WTC11 (cell line): Measurements from ENCODE around the gene ZBTB7B. TPM values are rescaled to one million over a fixed set of nuclear protein-coding genes. Genes with fewer than 3 reads are reported as not detected.

Experiments
- ATAC-seq: fragments of 200-7000 bp; cut with Tn5 transposase; 2 replicates; pipeline ENCODE4 v1.10.0; 2021; ENCODE audit warnings: mild to moderate bottlenecking, moderate library complexity
- CTCF ChIA-PET: fragments of 300-600 bp; sonication (Branson Sonifier 250); formaldehyde crosslinking; loops from one replicate; lab custom pipeline; 2021; ENCODE audit warnings: antibody characterized with exemption; lab: Charles Lee
- POLR2A ChIA-PET: fragments of 350-600 bp; sonication (Branson Sonifier 250); formaldehyde crosslinking; loops from one replicate; lab custom pipeline; 2021; ENCODE audit warnings: antibody characterized with exemption; lab: Charles Lee
- DNase-seq: peaks from one replicate; pipeline ENCODE4 v3.0.0; 2021; ENCODE audit warnings: low spot score
- H3K27ac Mint-ChIP-seq: 2 replicates; pipeline ENCODE4 v1.8.0; 2021; ENCODE audit warnings: mixed read lengths
- H3K27me3 Mint-ChIP-seq: 2 replicates; pipeline ENCODE4 v1.8.0; 2021; ENCODE audit warnings: low read depth, mild to moderate bottlenecking, moderate library complexity, mixed read lengths
- H3K36me3 Mint-ChIP-seq: 2 replicates; pipeline ENCODE4 v1.8.0; 2021; ENCODE audit warnings: mixed read lengths
- H3K4me1 Mint-ChIP-seq: 2 replicates; pipeline ENCODE4 v1.8.0; 2022; ENCODE audit warnings: mixed read lengths
- H3K4me3 Mint-ChIP-seq: 2 replicates; pipeline ENCODE4 v1.8.0; 2021; ENCODE audit warnings: mild to moderate bottlenecking, moderate library complexity, mixed read lengths
- H3K9me3 Mint-ChIP-seq: 2 replicates; pipeline ENCODE4 v1.8.0; 2021; ENCODE audit warnings: mixed read lengths
- AFF4 ChIP-seq: sonication (generic); formaldehyde crosslinking; IDR thresholded peaks from 2 replicates; pipeline ENCODE4 v1.8.1; 2023; ENCODE audit warnings: mild to moderate bottlenecking, missing genetic modification reagents, borderline replicate concordance
- CTCF ChIP-seq: fragments of 200-600 bp; IDR thresholded peaks from 2 replicates; pipeline ENCODE4 v1.8.0; 2022; ENCODE audit warnings: antibody characterized with exemption
- ELF4 ChIP-seq: sonication (generic); formaldehyde crosslinking; IDR thresholded peaks from 2 replicates; pipeline ENCODE4 v1.8.1; 2022; ENCODE audit warnings: low read depth, mild to moderate bottlenecking, moderate library complexity, missing genetic modification reagents
- FOXJ3 ChIP-seq: sonication (generic); formaldehyde crosslinking; IDR thresholded peaks from 2 replicates; pipeline ENCODE4 v1.9.0; 2021; ENCODE audit warnings: missing genetic modification reagents, mild to moderate bottlenecking, borderline replicate concordance
- HMGA2 ChIP-seq: fragments of 250-450 bp; sonication (Bioruptor Pico); IDR thresholded peaks from 2 replicates; pipeline ENCODE4 v1.4.0; 2021; ENCODE audit warnings: mild to moderate bottlenecking, moderate library complexity
- HMGXB4 ChIP-seq: sonication (generic); formaldehyde crosslinking; IDR thresholded peaks from 2 replicates; pipeline ENCODE4 v1.8.1; 2023; ENCODE audit warnings: mild to moderate bottlenecking, moderate library complexity, missing genetic modification reagents
- JAZF1 ChIP-seq: fragments of 250-450 bp; sonication (Bioruptor Pico); IDR thresholded peaks from 2 replicates; pipeline ENCODE4 v1.9.0; 2021; ENCODE audit warnings: moderate library complexity, mild to moderate bottlenecking, inconsistent platforms
- MAX ChIP-seq: sonication (generic); formaldehyde crosslinking; IDR thresholded peaks from 2 replicates; pipeline ENCODE4 v1.8.0; 2022; ENCODE audit warnings: mild to moderate bottlenecking, missing genetic modification reagents
- NFYB ChIP-seq: sonication (generic); formaldehyde crosslinking; conservative IDR thresholded peaks from 2 replicates; pipeline ENCODE4 v1.8.0; 2022; ENCODE audit warnings: low read depth, missing genetic modification reagents
- RELA ChIP-seq: sonication (generic); formaldehyde crosslinking; IDR thresholded peaks from 2 replicates; pipeline ENCODE4 v1.8.1; 2022; ENCODE audit warnings: missing genetic modification reagents, mild to moderate bottlenecking, borderline replicate concordance
- RORB ChIP-seq: fragments of 250-450 bp; sonication (Bioruptor Pico); IDR thresholded peaks from 2 replicates; pipeline ENCODE4 v1.9.0; 2021; ENCODE audit warnings: mild to moderate bottlenecking
- USF1 ChIP-seq: sonication (generic); formaldehyde crosslinking; IDR thresholded peaks from 2 replicates; pipeline ENCODE4 v1.8.0; 2022; ENCODE audit warnings: mild to moderate bottlenecking, missing genetic modification reagents
- ZBTB21 ChIP-seq: sonication (generic); formaldehyde crosslinking; IDR thresholded peaks from 2 replicates; pipeline ENCODE4 v1.8.1; 2023; ENCODE audit warnings: mild to moderate bottlenecking, missing genetic modification reagents, borderline replicate concordance
- ZBTB43 ChIP-seq: sonication (generic); formaldehyde crosslinking; IDR thresholded peaks from 2 replicates; pipeline ENCODE4 v1.8.1; 2023; ENCODE audit warnings: mild to moderate bottlenecking, missing genetic modification reagents
- ZNF263 ChIP-seq: sonication (generic); formaldehyde crosslinking; IDR thresholded peaks from 2 replicates; pipeline ENCODE4 v1.8.1; 2022; ENCODE audit warnings: low read depth, mild to moderate bottlenecking, moderate library complexity, missing genetic modification reagents
- ZNF281 ChIP-seq: sonication (generic); formaldehyde crosslinking; IDR thresholded peaks from 2 replicates; pipeline ENCODE4 v1.8.0; 2023; ENCODE audit warnings: mild to moderate bottlenecking, missing genetic modification reagents
- ZNF396 ChIP-seq: fragments of 250-450 bp; sonication (Bioruptor Pico); IDR thresholded peaks from 2 replicates; pipeline ENCODE4 v1.8.0; 2021; ENCODE audit warnings: mild to moderate bottlenecking, moderate library complexity, borderline replicate concordance
- ZNF416 ChIP-seq: fragments of 250-450 bp; sonication (Bioruptor Pico); IDR thresholded peaks from 2 replicates; pipeline ENCODE4 v1.9.0; 2021; ENCODE audit warnings: mild to moderate bottlenecking, inconsistent platforms
- ZNF671 ChIP-seq: fragments of 250-450 bp; sonication (Bioruptor Pico); IDR thresholded peaks from 2 replicates; pipeline ENCODE4 v1.8.0; 2021; ENCODE audit warnings: mild to moderate bottlenecking
- total RNA-seq: library from RNA; stranded (reverse); gene quantifications from 3 replicates; pipeline ENCODE4 v1.2.3, GENCODE V29; 2021

Gene ZBTB7B
- total RNA-seq, 1 experiment from 2014 or later = 29.8 TPM

GRCh38 chr1:155053531-155054105 lies 51.0 kb downstream of the ZBTB7B start (continued):
- no peak for TF ChIP-seq AFF4 (CRISPR knock-in tag)

GRCh38 chr1:155057104-155057503 lies 54.5 kb downstream of the ZBTB7B start:
- no peak overlapping the region for H3K27ac Mint-ChIP-seq
- ATAC-seq (no peak), DNase-seq (no peak)
- POLR2A ChIA-PET = interaction anchor here (0.6 kb wide), 1 partner anchor 13 kb away, joined by 5 read pairs; no protein-coding TSS in a partner anchor
- H3K36me3 Mint-ChIP-seq = no peaks in the 10 kb centered on the region
- peaks cover 6% of the 10 kb centered on the region for H3K4me1 Mint-ChIP-seq
- peaks cover 11% of the 10 kb centered on the region for H3K27me3 Mint-ChIP-seq
- H3K9me3 Mint-ChIP-seq = no peaks in the 10 kb centered on the region
- H3K4me3 Mint-ChIP-seq = no peak overlapping the region
- CTCF ChIA-PET = interaction anchor here (0.6 to 9.4 kb wide), 19 partner anchors 7 to 981 kb away, joined by 3 to 176 read pairs (median 3); partner anchors contain the start of genes ADAM15, FLAD1, KRTCAP2 and PBXIP1
- TF ChIP-seq AFF4 (CRISPR knock-in tag) (no peak), ZNF416 (CRISPR knock-in tag) (no peak), ZNF281 (no peak), HMGA2 (CRISPR knock-in tag) (no peak), JAZF1 (no peak), RELA (CRISPR knock-in tag) (no peak), ELF4 (CRISPR knock-in tag) (no peak), USF1 (CRISPR knock-in tag) (no peak), NFYB (CRISPR knock-in tag) (no peak), CTCF (no peak), RORB (CRISPR knock-in tag) (no peak), ZNF396 (no peak), MAX (CRISPR knock-in tag) (no peak), ZBTB43 (CRISPR knock-in tag) (no peak), ZNF671 (no peak), ZNF263 (CRISPR knock-in tag) (no peak), HMGXB4 (CRISPR knock-in tag) (no peak), FOXJ3 (CRISPR knock-in tag) (no peak), ZBTB21 (CRISPR knock-in tag) (no peak)
